Mucosa of descending colon (tissue), 3 donors: Measurements from ENCODE around the gene MYBPC3. TPM values are rescaled to one million over a fixed set of nuclear protein-coding genes. Genes with fewer than 3 reads are reported as not detected.

Experiments
- ATAC-seq: fragments of 200-7000 bp; cut with Tn5 transposase; one replicate; pipeline ENCODE4 v1.9.1; 2020; ENCODE audit warnings: mild to moderate bottlenecking, moderate library complexity
- DNase-seq, 3 donors: peaks; one replicate each; pipeline ENCODE4 v3.0.0-alpha.2; 2020
- H3K36me3 ChIP-seq: fragments of 200-600 bp; one replicate; pipeline ENCODE4 v1.8.0; 2021; ENCODE audit warnings: low read depth, mild to moderate bottlenecking
- H3K4me1 ChIP-seq: fragments of 200-600 bp; one replicate; pipeline ENCODE4 v1.8.0; 2021; ENCODE audit warnings: low read depth, mild to moderate bottlenecking
- H3K4me3 ChIP-seq: fragments of 200-600 bp; one replicate; pipeline ENCODE4 v1.8.0; 2021; ENCODE audit warnings: mild to moderate bottlenecking
- H3K9me3 ChIP-seq: fragments of 200-600 bp; one replicate; pipeline ENCODE4 v1.8.0; 2021; ENCODE audit warnings: mild to moderate bottlenecking
- CTCF ChIP-seq: fragments of 200-600 bp; IDR thresholded peaks from one replicate; pipeline ENCODE4 v1.8.0; 2022; ENCODE audit warnings: antibody characterized with exemption, mild to moderate bottlenecking
- intact Hi-C, 2 donors: fragments of 100-400 bp; cut with DNase I in 1 of 2; cut with micrococcal nuclease in 1 of 2; formaldehyde crosslinking; loops; one replicate each; pipeline versions ENCODE4 v1.11.0 to v1.11.1; 2022; cut with DNase I, micrococcal nuclease
- total RNA-seq, 3 donors: library from RNA; stranded (reverse); fragmentation: NEBNext Ultra II Directional in 2 of 3; extraction: Animal tissue kit (Norgen Biotek cat#: 25700) in 2 of 3; gene quantifications; one replicate each; pipeline versions ENCODE4 v1.2.1 to v1.2.4, GENCODE V29; 2021 to 2023
- donor health status: DM: no; HTN: no; CAD: no; lungs with moderate emphysema.
- donor health status: DM: no; HTN: no; CAD: no.
- donor health status: DM: no; HTN: yes; CAD: no.

The MYBPC3 gene
- total RNA-seq, 3 donors from 2014 or later: 0.06 to 1.1 (median 0.09) TPM

- no peak for TF ChIP-seq CTCF
- Histone ChIP-seq H3K36me3 (no peaks in the 10 kb centered on the region), H3K4me1 (no peaks in the 10 kb centered on the region), H3K9me3 (no peaks in the 10 kb centered on the region), H3K4me3 (no peak overlapping the region)
- DNase-seq (no peak), ATAC-seq (no peak)
- intact Hi-C loops: no loop called here
These were observed 5.4 kb downstream of the MYBPC3 start for GRCh38 chr11:47347137-47347536.

GRCh38 chr11:47345890-47346563 is 6.5 kb downstream of the MYBPC3 start:
- H3K4me1 ChIP-seq: no peaks in the 10 kb centered on the region
- TF ChIP-seq CTCF: no peak
- H3K9me3 ChIP-seq: no peaks in the 10 kb centered on the region
- ATAC-seq (no peak), DNase-seq (no peak)
- intact Hi-C loops: no loop called here
- H3K4me3 ChIP-seq: no peak overlapping the region
- no peaks in the 10 kb centered on the region for H3K36me3 ChIP-seq

- no peaks in the 10 kb centered on the region for H3K4me1 ChIP-seq
- no peak for DNase-seq
- no peaks in the 10 kb centered on the region for H3K9me3 ChIP-seq
- no peaks in the 10 kb centered on the region for H3K36me3 ChIP-seq
- no peak for TF ChIP-seq CTCF
- intact Hi-C loops: no loop called here
- no peak overlapping the region for H3K4me3 ChIP-seq
- no peak for ATAC-seq
These were observed 9.6 kb downstream of the MYBPC3 start for GRCh38 chr11:47342854-47343253.

GRCh38 chr11:47342036-47342803 is 10.3 kb downstream of the MYBPC3 start:
- no peak for TF ChIP-seq CTCF
- H3K4me1 ChIP-seq: no peaks in the 10 kb centered on the region
- DNase-seq (peak in 1 of 3 donors; percentile 27), ATAC-seq (no peak)
- no peaks in the 10 kb centered on the region for H3K36me3 ChIP-seq
- no peak overlapping the region for H3K4me3 ChIP-seq
- intact Hi-C loops: no loop called here
- H3K9me3 ChIP-seq: no peaks in the 10 kb centered on the region

GRCh38 chr11:47340980-47341775 is 11.3 kb downstream of the MYBPC3 start:
- Histone ChIP-seq H3K4me3 (no peak overlapping the region), H3K9me3 (no peaks in the 10 kb centered on the region), H3K36me3 (no peaks in the 10 kb centered on the region), H3K4me1 (no peaks in the 10 kb centered on the region)
- no peak for TF ChIP-seq CTCF
- DNase-seq (no peak), ATAC-seq (no peak)
- intact Hi-C loops: no loop called here
